ENCODE data around the gene BICC1.

DNA sequence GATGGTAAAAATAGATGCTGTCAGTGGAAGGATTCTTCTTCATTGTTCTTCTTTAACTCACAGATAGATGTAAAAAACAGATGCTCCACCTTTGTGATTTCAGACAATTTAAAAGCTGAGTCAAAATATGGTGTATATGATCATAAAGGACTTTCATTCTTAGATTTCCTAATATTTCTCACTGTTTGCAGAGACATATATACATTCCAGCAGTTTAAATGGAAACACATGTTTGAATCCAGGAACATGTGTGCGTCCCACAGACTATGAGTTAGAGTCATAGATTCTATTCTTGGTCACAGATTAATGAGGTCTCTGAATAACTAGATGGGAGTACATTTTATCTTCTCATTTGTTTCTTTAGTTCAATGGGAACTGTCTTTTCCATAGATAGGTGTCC, 109.6 kb downstream of the BICC1 start:
- TF ChIP-seq CTCF (IDR thresholded peaks at IDR 0.05): no peak
- no peak for TF ChIP-seq POLR2A (IDR thresholded peaks at IDR 0.05)
